Neural cell (in vitro differentiated cells): ENCODE results near the gene SGCD. TPM values are rescaled to one million over a fixed set of nuclear protein-coding genes. Genes with fewer than 3 reads are reported as not detected.

Source experiments
- H2AFZ ChIP-seq: fragments of 200-600, 300-800 bp; sonication (generic), shearing (Covaris generic); 2 replicates; pipeline ENCODE4 v1.6.0; 2014; ENCODE audit warnings: low read depth, mild to moderate bottlenecking, antibody characterized with exemption, low read length, moderate library complexity
- H3F3A ChIP-seq: fragments of 200-600 bp; shearing (Covaris generic); 2 replicates; pipeline ENCODE4 v1.6.1; 2016; ENCODE audit warnings: mild to moderate bottlenecking, moderate library complexity, mixed read lengths, antibody characterized with exemption, low read length; ENCODE audit not compliant: insufficient read depth, poor library complexity, severe bottlenecking
- H3K27ac ChIP-seq: fragments of 200-600, 300-800 bp; sonication (generic), shearing (Covaris generic); 2 replicates; pipeline ENCODE4 v1.5.1; 2014; ENCODE audit warnings: mild to moderate bottlenecking, low read length, moderate library complexity
- H3K27me3 ChIP-seq: fragments of 300-800, 200-600 bp; sonication (generic), shearing (Covaris generic); 2 replicates; pipeline ENCODE4 v1.6.0; 2014; ENCODE audit warnings: mild to moderate bottlenecking, low read depth, low read length, moderate library complexity; ENCODE audit not compliant: insufficient read depth
- H3K36me3 ChIP-seq: fragments of 300-800, 200-600 bp; sonication (generic), shearing (Covaris generic); 2 replicates; pipeline ENCODE4 v1.5.1; 2014; ENCODE audit warnings: mild to moderate bottlenecking, antibody characterized with exemption, low read length, moderate library complexity; ENCODE audit not compliant: insufficient read depth
- H3K4me2 ChIP-seq: fragments of 300-800, 200-600 bp; sonication (generic), shearing (Covaris generic); 2 replicates; pipeline ENCODE4 v1.6.0; 2014; ENCODE audit warnings: mild to moderate bottlenecking, low read length
- H3K4me3 ChIP-seq: fragments of 300-800, 200-600 bp; sonication (generic), shearing (Covaris generic); 2 replicates; pipeline ENCODE4 v1.5.1; 2014; ENCODE audit warnings: mild to moderate bottlenecking, low read length, moderate library complexity
- H3K79me2 ChIP-seq: fragments of 200-600 bp; shearing (Covaris generic); replicated peaks from 2 replicates; pipeline ENCODE4 v1.6.0; 2014; ENCODE audit warnings: mild to moderate bottlenecking, low read length, moderate library complexity; ENCODE audit not compliant: insufficient read depth
- H3K9ac ChIP-seq: fragments of 300-800, 200-600 bp; sonication (generic), shearing (Covaris generic); 2 replicates; pipeline ENCODE4 v1.6.1; 2016; ENCODE audit warnings: mild to moderate bottlenecking, low read length, mixed read lengths
- H3K9me2 ChIP-seq: fragments of 200-600 bp; shearing (Covaris generic); 2 replicates; pipeline ENCODE4 v1.6.1; 2016; ENCODE audit warnings: mild to moderate bottlenecking, low read length, mixed read lengths; ENCODE audit not compliant: insufficient read depth
- H3K9me3 ChIP-seq: fragments of 200-600, 300-800 bp; sonication (generic), shearing (Covaris generic); 2 replicates; pipeline ENCODE4 v1.6.1; 2016; ENCODE audit warnings: mild to moderate bottlenecking, mixed run types, low read length, moderate library complexity, mixed read lengths
- H4K20me1 ChIP-seq: fragments of 200-600 bp; shearing (Covaris generic); 2 replicates; pipeline ENCODE4 v1.6.1; 2016; ENCODE audit warnings: mild to moderate bottlenecking, mixed run types; ENCODE audit not compliant: insufficient read depth
- CTCF ChIP-seq: fragments of 450-650 bp; IDR thresholded peaks from 2 replicates; pipeline ENCODE4 v1.5.1; 2014; ENCODE audit warnings: antibody characterized with exemption, mild to moderate bottlenecking, moderate library complexity; ENCODE audit not compliant: poor library complexity, severe bottlenecking
- EP300 ChIP-seq: fragments of 450-650 bp; conservative IDR thresholded peaks from 2 replicates; pipeline ENCODE4 v1.6.1; 2014; ENCODE audit warnings: antibody characterized with exemption, mild to moderate bottlenecking, moderate library complexity; ENCODE audit not compliant: poor library complexity, severe bottlenecking
- EZH2 ChIP-seq: fragments of 200-600, 300-800 bp; shearing (Covaris generic), sonication (generic); IDR thresholded peaks from 2 replicates; pipeline ENCODE4 v1.6.1; 2014; ENCODE audit warnings: antibody characterized with exemption, low read length, borderline replicate concordance, mild to moderate bottlenecking; ENCODE audit not compliant: insufficient read depth, poor library complexity, severe bottlenecking
- MXI1 ChIP-seq: fragments of 450-650 bp; conservative IDR thresholded peaks from 2 replicates; pipeline ENCODE4 v1.6.1; 2014; ENCODE audit warnings: antibody characterized with exemption, mild to moderate bottlenecking; ENCODE audit not compliant: poor library complexity, severe bottlenecking
- POLR2AphosphoS5 ChIP-seq: IDR thresholded peaks from 2 replicates; pipeline ENCODE4 v1.6.1; 2012
- RAD21 ChIP-seq: fragments of 450-650 bp; conservative IDR thresholded peaks from 2 replicates; pipeline ENCODE4 v1.6.1; 2014; ENCODE audit warnings: antibody characterized with exemption, mild to moderate bottlenecking, moderate library complexity
- REST ChIP-seq: IDR thresholded peaks from 2 replicates; pipeline ENCODE4 v1.6.1; 2012; ENCODE audit warnings: borderline replicate concordance
- SMC3 ChIP-seq: fragments of 450-650 bp; conservative IDR thresholded peaks from 2 replicates; pipeline ENCODE4 v1.6.1; 2014; ENCODE audit warnings: antibody characterized with exemption, mild to moderate bottlenecking, moderate library complexity; ENCODE audit not compliant: poor library complexity
- TAF1 ChIP-seq: IDR thresholded peaks from 2 replicates; pipeline ENCODE4 v1.6.1; 2012; ENCODE audit warnings: low read depth
- polyA plus RNA-seq: library from polyadenylated mRNA; depleted of rRNA; stranded (reverse); fragments of >200 nt; gene quantifications from 2 replicates; pipeline ENCODE4 v1.2.3, GENCODE V29; 2014
- small RNA-seq, 3 experiments: library from RNA; depleted of rRNA; stranded (forward); fragments of <200 nt; gene quantifications; one replicate each; pipeline ENCODE3, GENCODE V24; 2012

The SGCD gene
- polyA plus RNA-seq, 1 donor from 2014 or later: 3.4 TPM

- Histone ChIP-seq H3F3A (no peaks in the 10 kb centered on the region), H2AFZ (no peak overlapping the region), H3K9me3 (no peaks in the 10 kb centered on the region), H3K4me2 (no peak overlapping the region), H3K36me3 (no peaks in the 10 kb centered on the region), H3K9me2 (no peaks in the 10 kb centered on the region), H3K4me3 (no peak overlapping the region), H3K27me3 (no peaks in the 10 kb centered on the region), H3K79me2 (no peaks in the 10 kb centered on the region), H3K9ac (no peak overlapping the region), H4K20me1 (no peaks in the 10 kb centered on the region), H3K27ac (no peak overlapping the region)
- TF ChIP-seq TAF1 (no peak), EZH2 (no peak), EP300 (no peak), SMC3 (peak; percentile 57), POLR2AphosphoS5 (no peak), REST (no peak), RAD21 (peak; percentile 39), CTCF (peak; percentile 31), MXI1 (no peak)
Measured at GRCh38 chr5:156815988-156816599, 489.1 kb downstream of the SGCD start.

Small RNA genes within 50 kb of the gene (small RNA-seq; reads per million reads assigned to genes)
- gene AC027308.1 (0 reads per million in 3 experiments), gene RNU6-556P (0 to 0.03 (median 0) reads per million in 3 experiments)
